ENCODE data around the gene MYLK. TPM values are rescaled to one million over a fixed set of nuclear protein-coding genes. Genes with fewer than 3 reads are reported as not detected.

Gene MYLK
- total RNA-seq, 2 donors from 2014 or later = 30.5 to 85.1 TPM

DNA sequence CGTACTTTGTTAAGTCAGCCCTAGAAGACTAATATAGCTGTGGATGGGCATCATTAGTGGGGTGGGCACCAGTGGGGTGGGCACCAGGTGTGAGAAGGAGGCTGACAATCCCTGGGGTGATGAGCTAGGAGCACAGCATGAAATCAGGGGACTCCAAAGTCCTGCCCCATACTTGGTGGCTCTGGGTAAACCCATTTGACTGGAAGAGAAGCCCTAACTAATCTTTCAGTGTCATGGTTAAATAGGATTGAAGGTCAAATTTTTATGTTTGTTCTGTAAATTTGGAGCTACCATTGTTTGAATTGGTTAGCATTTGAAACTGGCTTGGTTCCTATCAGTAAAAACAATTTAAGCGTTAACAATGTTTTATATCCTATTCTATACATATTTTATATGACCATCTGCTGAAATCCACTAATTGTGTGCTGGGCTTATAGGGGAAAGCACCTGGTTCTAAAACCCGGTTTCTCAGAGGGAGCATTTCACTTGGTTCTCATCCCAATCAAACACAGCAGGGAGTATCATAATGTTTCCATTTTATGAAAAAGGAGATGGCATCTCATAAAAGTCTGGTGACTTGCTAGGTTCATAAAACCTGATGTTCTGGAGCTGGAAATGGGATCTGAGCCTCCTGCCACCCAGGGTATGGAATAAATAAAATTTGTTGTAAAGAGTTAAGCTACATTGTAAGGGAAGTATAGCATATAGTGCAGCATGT, 211.5 kb downstream of the MYLK start:
- TF ChIP-seq, protein P1, sequence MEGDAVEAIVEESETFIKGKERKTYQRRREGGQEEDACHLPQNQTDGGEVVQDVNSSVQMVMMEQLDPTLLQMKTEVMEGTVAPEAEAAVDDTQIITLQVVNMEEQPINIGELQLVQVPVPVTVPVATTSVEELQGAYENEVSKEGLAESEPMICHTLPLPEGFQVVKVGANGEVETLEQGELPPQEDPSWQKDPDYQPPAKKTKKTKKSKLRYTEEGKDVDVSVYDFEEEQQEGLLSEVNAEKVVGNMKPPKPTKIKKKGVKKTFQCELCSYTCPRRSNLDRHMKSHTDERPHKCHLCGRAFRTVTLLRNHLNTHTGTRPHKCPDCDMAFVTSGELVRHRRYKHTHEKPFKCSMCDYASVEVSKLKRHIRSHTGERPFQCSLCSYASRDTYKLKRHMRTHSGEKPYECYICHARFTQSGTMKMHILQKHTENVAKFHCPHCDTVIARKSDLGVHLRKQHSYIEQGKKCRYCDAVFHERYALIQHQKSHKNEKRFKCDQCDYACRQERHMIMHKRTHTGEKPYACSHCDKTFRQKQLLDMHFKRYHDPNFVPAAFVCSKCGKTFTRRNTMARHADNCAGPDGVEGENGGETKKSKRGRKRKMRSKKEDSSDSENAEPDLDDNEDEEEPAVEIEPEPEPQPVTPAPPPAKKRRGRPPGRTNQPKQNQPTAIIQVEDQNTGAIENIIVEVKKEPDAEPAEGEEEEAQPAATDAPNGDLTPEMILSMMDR (IDR thresholded peaks at IDR 0.05) = no peak
- H3K27ac ChIP-seq = no peak overlapping the region
- H3K4me3 ChIP-seq = no peak overlapping the region
- no peaks in the 10 kb centered on the region for H3K36me3 ChIP-seq
- H3K9me3 ChIP-seq = no peaks in the 10 kb centered on the region
- H3K27me3 ChIP-seq = no peaks in the 10 kb centered on the region
- H3K4me1 ChIP-seq = peaks cover 0 to 10% of the 10 kb centered on the region in 2 donors
- DNase-seq (ENCODE audit: low spot score) = no peak

DNA sequence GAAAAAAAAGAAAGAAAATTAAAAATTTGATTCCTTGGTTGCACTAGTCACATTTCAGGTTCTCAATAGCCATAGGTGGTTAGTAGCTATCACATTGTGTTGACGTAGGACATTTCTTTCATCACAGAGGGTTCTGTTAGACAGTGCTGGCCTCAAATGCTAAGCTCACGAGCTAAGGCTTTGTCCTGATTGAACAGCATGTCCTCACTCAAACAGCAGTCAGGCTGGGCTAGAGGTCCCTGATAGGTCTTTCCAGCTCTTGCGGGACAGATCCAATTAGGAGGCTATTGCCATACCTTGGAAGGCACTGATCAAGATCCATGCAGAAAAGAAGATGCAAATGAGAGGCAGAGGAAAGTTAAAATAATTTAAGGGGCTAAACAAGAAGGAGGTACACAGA, 213.4 kb downstream of the MYLK start:
- Histone ChIP-seq H3K27me3 (no peaks in the 10 kb centered on the region), H3K27ac (no peak overlapping the region), H3K36me3 (no peaks in the 10 kb centered on the region), H3K4me3 (no peak overlapping the region), H3K9me3 (no peaks in the 10 kb centered on the region), H3K4me1 (peaks cover 0 to 21% of the 10 kb centered on the region in 2 donors)
- TF ChIP-seq, protein P1 (IDR thresholded peaks at IDR 0.05) = no peak
- no peak for DNase-seq (ENCODE audit: low spot score)

DNA sequence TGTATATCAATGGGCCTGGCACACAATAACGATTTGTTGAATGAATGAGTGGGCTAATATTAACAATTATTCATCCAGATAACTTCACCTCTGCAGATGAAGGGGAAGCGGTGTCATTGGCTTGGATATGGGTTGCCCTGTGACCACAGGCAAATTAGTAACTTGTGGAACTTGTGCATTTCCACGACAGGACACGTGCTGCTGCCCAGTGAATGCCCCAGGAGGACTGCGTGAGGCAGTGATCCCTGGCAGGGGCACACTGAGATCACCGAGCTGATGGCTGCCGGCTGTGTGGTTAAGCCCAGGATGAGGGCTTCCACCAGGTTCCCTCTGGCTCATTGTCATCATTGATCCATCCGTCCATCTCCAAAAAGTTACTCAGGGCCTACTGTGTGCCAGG, 215.2 kb downstream of the MYLK start:
- TF ChIP-seq, protein P1 (IDR thresholded peaks at IDR 0.05) = no peak
- no peaks in the 10 kb centered on the region for H3K27me3 ChIP-seq
- no peak overlapping the region for H3K4me3 ChIP-seq
- H3K4me1 ChIP-seq = peaks cover 0 to 21% of the 10 kb centered on the region in 2 donors
- H3K9me3 ChIP-seq = no peaks in the 10 kb centered on the region
- no peaks in the 10 kb centered on the region for H3K36me3 ChIP-seq
- H3K27ac ChIP-seq = no peak overlapping the region
- DNase-seq (ENCODE audit: low spot score) = no peak

DNA sequence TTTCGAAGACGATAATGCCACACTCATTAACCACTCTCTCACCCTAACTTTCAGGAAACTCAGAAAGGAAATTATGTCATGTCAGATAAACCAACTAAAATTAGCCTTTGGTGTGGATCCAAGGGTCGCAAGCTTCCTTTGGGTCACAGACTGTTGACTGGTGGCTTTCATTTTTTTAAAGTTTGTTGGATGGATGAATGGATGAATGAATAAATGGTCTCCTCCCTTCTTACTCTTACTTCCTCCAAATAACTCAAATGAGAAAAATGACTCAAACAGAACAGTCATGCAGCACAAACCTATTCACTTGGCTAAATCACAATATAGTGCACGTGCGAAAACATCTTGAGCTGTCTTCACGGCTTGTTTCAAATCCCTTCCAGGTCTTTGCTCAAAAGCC, 216.3 kb downstream of the MYLK start:
- H3K4me1 ChIP-seq = peaks cover 0 to 21% of the 10 kb centered on the region in 2 donors
- H3K27me3 ChIP-seq = no peaks in the 10 kb centered on the region
- no peak overlapping the region for H3K27ac ChIP-seq
- no peak for DNase-seq (ENCODE audit: low spot score)
- H3K4me3 ChIP-seq = no peak overlapping the region
- H3K9me3 ChIP-seq = no peaks in the 10 kb centered on the region
- TF ChIP-seq, protein P1 (IDR thresholded peaks at IDR 0.05) = no peak
- H3K36me3 ChIP-seq = no peaks in the 10 kb centered on the region

DNA sequence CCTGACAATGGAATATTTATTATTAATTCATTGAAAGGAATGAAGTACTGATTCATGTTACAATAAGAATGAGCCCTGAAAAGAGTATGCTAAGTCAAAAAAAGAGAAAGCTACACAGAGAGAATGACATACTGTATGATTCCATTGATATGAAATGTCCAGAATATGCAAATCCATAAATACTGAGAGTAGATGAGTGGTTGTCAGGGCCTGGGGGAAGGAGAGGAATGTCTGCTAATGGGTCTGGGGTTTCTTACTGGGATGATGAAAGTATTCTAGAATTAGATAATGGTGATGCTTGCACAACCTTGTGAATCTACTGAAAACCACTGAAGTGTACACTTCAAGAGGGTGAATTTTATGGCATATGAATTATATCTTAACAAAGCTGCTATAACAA, 219.4 kb downstream of the MYLK start:
- Histone ChIP-seq H3K36me3 (no peaks in the 10 kb centered on the region), H3K27ac (no peak overlapping the region), H3K4me3 (no peak overlapping the region), H3K27me3 (no peaks in the 10 kb centered on the region), H3K9me3 (no peaks in the 10 kb centered on the region), H3K4me1 (peaks cover 0 to 48% of the 10 kb centered on the region in 2 donors)
- TF ChIP-seq, protein P1 (IDR thresholded peaks at IDR 0.05) = no peak
- no peak for DNase-seq (ENCODE audit: low spot score)

DNA sequence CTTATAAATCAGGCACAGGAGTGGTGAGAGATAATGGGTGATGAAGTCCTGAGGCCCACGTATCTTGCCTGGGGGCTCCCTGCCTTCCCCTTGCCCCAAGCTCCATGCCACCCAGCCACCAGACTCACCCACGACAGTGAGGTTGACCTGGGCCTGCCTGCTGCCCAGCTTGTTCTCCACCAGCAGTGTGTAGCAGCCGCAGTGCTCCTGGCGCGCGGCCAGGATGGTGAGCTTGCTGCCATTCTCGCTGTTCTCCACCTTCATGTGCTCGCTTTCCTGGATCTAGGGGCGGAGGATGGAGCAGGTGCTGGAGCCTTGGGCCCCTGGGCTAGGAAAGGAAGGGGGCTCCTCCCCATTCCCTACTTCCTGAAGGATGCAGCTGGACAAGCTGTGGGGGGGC, 220.2 kb downstream of the MYLK start:
- Histone ChIP-seq H3K9me3 (no peaks in the 10 kb centered on the region), H3K36me3 (no peaks in the 10 kb centered on the region), H3K4me1 (peaks cover 0 to 55% of the 10 kb centered on the region in 2 donors), H3K4me3 (no peak overlapping the region), H3K27ac (no peak overlapping the region), H3K27me3 (no peaks in the 10 kb centered on the region)
- no peak for DNase-seq (ENCODE audit: low spot score)
- TF ChIP-seq, protein P1 (IDR thresholded peaks at IDR 0.05) = no peak
